AG08395 (cell line): ENCODE measurements around the gene TMA7.
"Not testable (repeated sequence)": the region's sequence is repeated elsewhere in the genome, so short reads cannot be mapped to it uniquely, and the experiment has no call there.

ENCODE experiments used
- DNase-seq: peaks from one replicate; pipeline ENCODE4 v3.0.0; 2012; ENCODE audit warnings: mixed read lengths, low spot score

The TMA7 gene

GRCh38 chr3:48468329-48468731 is 28.3 kb downstream of the TMA7 start:
- DNase-seq, result no peak

- no peak for DNase-seq
These were observed 29.2 kb downstream of the TMA7 start for GRCh38 chr3:48469046-48469915.

- DNase-seq, result no peak
These were observed 30.2 kb downstream of the TMA7 start for GRCh38 chr3:48470286-48470685.

GRCh38 chr3:48472673-48472922 is 32.5 kb downstream of the TMA7 start:
- no peak for DNase-seq

- peak; percentile 93 for DNase-seq
These were observed 33.0 kb downstream of the TMA7 start for GRCh38 chr3:48472923-48473616.

GRCh38 chr3:48473617-48473952 is 33.5 kb downstream of the TMA7 start:
- no peak for DNase-seq

GRCh38 chr3:48474031-48474430 is 34.0 kb downstream of the TMA7 start:
- DNase-seq, result not testable (repeated sequence)

- DNase-seq, result no peak
These were observed 34.6 kb downstream of the TMA7 start for GRCh38 chr3:48474619-48475018.

- no peak for DNase-seq
These were observed 35.1 kb downstream of the TMA7 start for GRCh38 chr3:48475188-48475587.

- no peak for DNase-seq
These were observed 36.5 kb downstream of the TMA7 start for GRCh38 chr3:48476426-48477053.

GRCh38 chr3:48477959-48478520 is 38.0 kb downstream of the TMA7 start:
- DNase-seq, result no peak

- DNase-seq, result no peak
These were observed 38.8 kb downstream of the TMA7 start for GRCh38 chr3:48478626-48479555.

GRCh38 chr3:48480891-48481290 is 40.8 kb downstream of the TMA7 start:
- not testable (repeated sequence) for DNase-seq

GRCh38 chr3:48482822-48483221 is 42.8 kb downstream of the TMA7 start:
- DNase-seq, result not testable (repeated sequence)

GRCh38 chr3:48486952-48487351 is 46.9 kb downstream of the TMA7 start:
- DNase-seq, result no peak

GRCh38 chr3:48492461-48493202 is 52.6 kb downstream of the TMA7 start:
- no peak for DNase-seq

GRCh38 chr3:48493203-48493501 is 53.1 kb downstream of the TMA7 start:
- no peak for DNase-seq
